HepG2 (cell line): Measurements from ENCODE around the gene TMCC1. TPM values are rescaled to one million over a fixed set of nuclear protein-coding genes. Genes with fewer than 3 reads are reported as not detected.

Experiments
- ATAC-seq: fragments of 200-7000 bp; cut with Tn5 transposase; 3 replicates; pipeline ENCODE4 v1.9.1; 2020; ENCODE audit warnings: mild to moderate bottlenecking, moderate library complexity
- BruUV-seq: library from RNA; stranded (reverse); fragments of 400-500 nt; replicated peaks from 2 replicates; lab custom pipeline; 2021; lab: Mats Ljungman, UMichigan
- CTCF ChIA-PET: fragments of 300-600 bp; formaldehyde crosslinking; extraction: SDS; loops from one replicate; lab custom pipeline; 2021; ENCODE audit warnings: low total read pairs, inconsistent platforms, low intra/inter-chr PET ratio; lab: Yijun Ruan, JAX
- POLR2A ChIA-PET: fragments of 350-600 bp; sonication (Branson Sonifier 250); formaldehyde crosslinking; loops from one replicate; lab custom pipeline; 2020; ENCODE audit warnings: antibody characterized with exemption, inconsistent platforms; lab: Yijun Ruan, JAX
- DNase-seq: peaks from one replicate; pipeline ENCODE4 v3.0.0-alpha.2; 2015; ENCODE audit warnings: low spot score
- FAIRE-seq: peaks from 3 replicates; lab custom pipeline; 2011; peaks lifted over from hg19 to GRCh38; lab: Jason Lieb, UNC
- H2AFZ ChIP-seq: one replicate; pipeline ENCODE4 v1.6.1; 2011; ENCODE audit warnings: low read length, inconsistent platforms
- H3K27ac ChIP-seq: fragments of 300-600 bp; 3 replicates; pipeline ENCODE4 v1.8.0; 2011; ENCODE audit warnings: mixed run types, mild to moderate bottlenecking, mixed read lengths, low read length, inconsistent platforms; ENCODE audit not compliant: insufficient read depth; ENCODE audit errors: extremely low read length
- H3K27me3 ChIP-seq, 2 experiments: fragments of 200-600 bp in 1 of 2; 2 replicates in 1 of 2; 3 replicates in 1 of 2; pipeline versions ENCODE4 v1.6.0 to v1.8.0; 2011; ENCODE audit warnings: low read length in 2 of 2, mild to moderate bottlenecking in 2 of 2, moderate library complexity in 2 of 2, inconsistent platforms in 1 of 2; ENCODE audit not compliant: insufficient read depth in 2 of 2, control insufficient read depth in 1 of 2
- H3K36me3 ChIP-seq, 2 experiments: fragments of 200-600 bp in 1 of 2; replicated peaks in 1 of 2; 2 replicates in 1 of 2; 3 replicates in 1 of 2; pipeline versions ENCODE4 v1.5.1 to v1.8.0; 2011; ENCODE audit warnings: low read length in 2 of 2, inconsistent platforms in 1 of 2; ENCODE audit not compliant: insufficient read depth in 2 of 2, control insufficient read depth in 1 of 2
- H3K4me1 ChIP-seq: 2 replicates; pipeline ENCODE4 v1.5.1; 2012; ENCODE audit warnings: low read length, inconsistent platforms; ENCODE audit not compliant: insufficient read depth
- H3K4me2 ChIP-seq: 2 replicates; pipeline ENCODE4 v1.6.0; 2011; ENCODE audit warnings: low read depth, low read length, inconsistent platforms
- H3K4me3 ChIP-seq, 3 experiments: fragments of 200-600 bp in 1 of 3; sonication (generic), shearing (Covaris generic) in 1 of 3; replicated peaks in 1 of 3; 2 replicates each; pipeline ENCODE4 v1.5.1; 2011 to 2016; ENCODE audit warnings: low read length in 3 of 3, inconsistent platforms in 2 of 3, low read depth in 2 of 3, mild to moderate bottlenecking in 2 of 3, control low read depth in 1 of 3, mixed read lengths in 1 of 3; ENCODE audit not compliant: insufficient read depth in 1 of 3
- H3K79me2 ChIP-seq: one replicate; pipeline ENCODE4 v1.6.1; 2011; ENCODE audit warnings: low read length, inconsistent platforms; ENCODE audit not compliant: insufficient read depth
- H3K9ac ChIP-seq: 2 replicates; pipeline ENCODE4 v1.6.0; 2011; ENCODE audit warnings: mild to moderate bottlenecking, low read depth, low read length, inconsistent platforms; ENCODE audit not compliant: insufficient read depth
- H3K9me3 ChIP-seq: 2 replicates; pipeline ENCODE4 v1.5.1; 2012; ENCODE audit warnings: mild to moderate bottlenecking, low read length
- H4K20me1 ChIP-seq: 2 replicates; pipeline ENCODE4 v1.6.0; 2011; ENCODE audit warnings: inconsistent platforms, mild to moderate bottlenecking, low read length, moderate library complexity; ENCODE audit not compliant: insufficient read depth
- ATF3 ChIP-seq: sonication (generic); formaldehyde crosslinking; IDR thresholded peaks from 2 replicates; pipeline ENCODE4 v1.4.0; 2020; ENCODE audit warnings: missing genetic modification reagents
- CREB1 ChIP-seq, 2 experiments: fragments of 450-650 bp in 1 of 2; IDR thresholded peaks; 2 replicates each; pipeline ENCODE4 v1.6.1; 2016 to 2017; ENCODE audit warnings: control low read depth in 1 of 2, mild to moderate bottlenecking in 1 of 2, missing compliant biosample characterization in 1 of 2, missing genetic modification characterization in 1 of 2
- FOXA1 ChIP-seq, 2 experiments: fragments of 450-650 bp in 1 of 2; sonication (generic) in 1 of 2; formaldehyde crosslinking in 1 of 2; IDR thresholded peaks; 2 replicates each; pipeline versions ENCODE4 v1.4.0 to v1.6.1; 2016 to 2020; ENCODE audit warnings: missing genetic modification reagents in 1 of 2
- HHEX ChIP-seq: IDR thresholded peaks from 2 replicates; pipeline ENCODE4 v1.6.1; 2016; ENCODE audit warnings: control low read depth
- HOXA3 ChIP-seq: sonication (generic); formaldehyde crosslinking; IDR thresholded peaks from 2 replicates; pipeline ENCODE4 v1.5.0; 2020; ENCODE audit warnings: missing genetic modification reagents
- HOXD1 ChIP-seq: sonication (generic); formaldehyde crosslinking; IDR thresholded peaks from 2 replicates; pipeline ENCODE4 v1.5.0; 2020; ENCODE audit warnings: missing genetic modification reagents
- LCORL ChIP-seq, 2 experiments: fragments of 450-650 bp in 1 of 2; sonication (generic) in 1 of 2; formaldehyde crosslinking in 1 of 2; IDR thresholded peaks; 2 replicates each; pipeline versions ENCODE4 v1.5.0 to v1.6.1; 2017 to 2020; ENCODE audit warnings: antibody characterized with exemption in 1 of 2, missing genetic modification reagents in 1 of 2
- NCOR1 ChIP-seq: fragments of 200-600 bp; sonication (generic); IDR thresholded peaks from 2 replicates; pipeline ENCODE4 v1.7.0; 2017; ENCODE audit warnings: antibody characterized with exemption, low read length, borderline replicate concordance
- PRPF4 ChIP-seq: fragments of 200-400 bp; formaldehyde crosslinking; IDR thresholded peaks from 2 replicates; pipeline ENCODE4 v1.6.1; 2016; ENCODE audit warnings: low read length, low read depth; ENCODE audit not compliant: poor library complexity, severe bottlenecking
- SNAPC5 ChIP-seq: sonication (generic); formaldehyde crosslinking; IDR thresholded peaks from 2 replicates; pipeline ENCODE4 v1.8.1; 2023; ENCODE audit warnings: mild to moderate bottlenecking, missing genetic modification reagents, borderline replicate concordance
- SNRNP70 ChIP-seq: fragments of 200-400 bp; formaldehyde crosslinking; IDR thresholded peaks from 2 replicates; pipeline ENCODE4 v1.6.1; 2017; ENCODE audit warnings: mild to moderate bottlenecking, low read depth, low read length, moderate library complexity
- SP140L ChIP-seq: sonication (generic); formaldehyde crosslinking; IDR thresholded peaks from 2 replicates; pipeline ENCODE4 v1.4.0; 2020; ENCODE audit warnings: missing genetic modification reagents, borderline replicate concordance
- ZBTB4 ChIP-seq: sonication (generic); formaldehyde crosslinking; IDR thresholded peaks from 2 replicates; pipeline ENCODE4 v1.4.0; 2020; ENCODE audit warnings: missing genetic modification reagents, mild to moderate bottlenecking, borderline replicate concordance
- ZNF20 ChIP-seq: sonication (generic); formaldehyde crosslinking; IDR thresholded peaks from 2 replicates; pipeline ENCODE4 v1.4.0; 2020; ENCODE audit warnings: mild to moderate bottlenecking, moderate library complexity, missing genetic modification reagents
- ZNF383 ChIP-seq: sonication (generic); formaldehyde crosslinking; IDR thresholded peaks from 2 replicates; pipeline ENCODE4 v1.4.0; 2020; ENCODE audit warnings: missing genetic modification reagents, mild to moderate bottlenecking, borderline replicate concordance
- ZNF430 ChIP-seq: sonication (generic); formaldehyde crosslinking; IDR thresholded peaks from 2 replicates; pipeline ENCODE4 v1.9.0; 2021; ENCODE audit warnings: mild to moderate bottlenecking, missing genetic modification reagents
- ZNF598 ChIP-seq: sonication (generic); formaldehyde crosslinking; IDR thresholded peaks from 2 replicates; pipeline ENCODE4 v1.5.1; 2020; ENCODE audit warnings: mild to moderate bottlenecking, missing genetic modification reagents, borderline replicate concordance
- WGBS: methylation state at CpG from one replicate; pipeline ENCODE4 v1.1.6; 2017; ENCODE audit warnings: low lambda C conversion rate; 5-methylcytosine and 5-hydroxymethylcytosine counted together
- in situ Hi-C: cut with HindIII; loops from 2 replicates; pipeline ENCODE4 v1.10.0; 2017; ENCODE audit warnings: low pct_unique_long_range_greater_than_20kb; ENCODE audit not compliant: extremely low pct_ligation_motif_present
- intact Hi-C: fragments of 100-400 bp; cut with micrococcal nuclease; formaldehyde crosslinking; loops from one replicate; pipeline ENCODE4 v1.10.0; 2022; ENCODE audit not compliant: unreplicated experiment
- polyA plus RNA-seq, 8 experiments: library from polyadenylated mRNA; depleted of rRNA in 3 of 8; stranded (reverse) in 7 of 8; unstranded in 1 of 8; fragments of >200 nt; fragmentation: Illumina TruSeq in 4 of 8; extraction: Trizol in 4 of 8; gene quantifications; 2 replicates each; pipeline versions ENCODE4 v1.2.1 to v1.2.3, GENCODE V29; 2011 to 2016; ENCODE audit warnings: low read depth in 4 of 8, missing spikeins in 1 of 8, mixed read lengths in 1 of 8; ENCODE audit not compliant: insufficient read depth in 1 of 8
- total RNA-seq, 5 experiments: library from RNA; depleted of rRNA; stranded (reverse); fragments of >200 nt; fragmentation: Illumina TruSeq; extraction: Trizol; gene quantifications; 2 replicates each; pipeline ENCODE4 v1.2.3, GENCODE V29; 2016; ENCODE audit warnings: low read depth in 1 of 5
- TF ChIP-seq, protein P1 (sequence below): sonication (generic); formaldehyde crosslinking; IDR thresholded peaks from 2 replicates; pipeline ENCODE4 v1.4.0; 2020; ENCODE audit warnings: missing genetic modification reagents
- TF ChIP-seq, protein P2 (sequence below): IDR thresholded peaks from 2 replicates; pipeline ENCODE4 v1.6.1; 2016; ENCODE audit warnings: low read depth, borderline replicate concordance

The TMCC1 gene
- total and polyA plus RNA-seq, 2 of the 13 experiments (the other 11 are each of a cell fraction or from before 2014, with no cell fraction given): 12.1 to 264 TPM

GRCh38 chr3:129673012-129673411, 220.5 kb downstream of the TMCC1 start (continued):
- TF ChIP-seq, protein P1, sequence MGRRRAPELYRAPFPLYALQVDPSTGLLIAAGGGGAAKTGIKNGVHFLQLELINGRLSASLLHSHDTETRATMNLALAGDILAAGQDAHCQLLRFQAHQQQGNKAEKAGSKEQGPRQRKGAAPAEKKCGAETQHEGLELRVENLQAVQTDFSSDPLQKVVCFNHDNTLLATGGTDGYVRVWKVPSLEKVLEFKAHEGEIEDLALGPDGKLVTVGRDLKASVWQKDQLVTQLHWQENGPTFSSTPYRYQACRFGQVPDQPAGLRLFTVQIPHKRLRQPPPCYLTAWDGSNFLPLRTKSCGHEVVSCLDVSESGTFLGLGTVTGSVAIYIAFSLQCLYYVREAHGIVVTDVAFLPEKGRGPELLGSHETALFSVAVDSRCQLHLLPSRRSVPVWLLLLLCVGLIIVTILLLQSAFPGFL: no peak

DNA sequence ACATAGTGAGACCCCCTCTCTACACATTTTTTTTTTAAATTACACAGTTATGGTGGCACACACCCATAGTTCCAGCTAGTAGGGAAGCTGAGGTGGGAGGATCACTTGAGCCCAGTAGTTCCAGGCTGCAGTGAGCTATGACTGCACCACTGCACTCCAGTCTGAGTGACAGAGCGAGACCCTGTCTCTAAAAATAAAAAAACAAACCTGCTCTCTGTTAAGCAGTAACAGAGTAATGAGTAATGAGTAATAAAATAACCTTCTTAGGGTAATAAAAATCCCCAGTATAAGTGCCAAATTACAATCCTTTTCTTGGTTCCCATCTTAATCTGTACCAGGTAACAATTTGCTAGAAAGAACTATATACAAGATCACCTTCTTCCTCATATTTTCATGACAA, 221.1 kb downstream of the TMCC1 start:
- Histone ChIP-seq H3K9me3 (no peaks in the 10 kb centered on the region), H3K27ac (no peak overlapping the region)
- TF ChIP-seq PRPF4 (no peak), HOXA3 (CRISPR knock-in tag) (no peak), ZNF430 (CRISPR knock-in tag) (no peak), ZNF20 (CRISPR knock-in tag) (no peak), SP140L (no peak), ZNF383 (CRISPR knock-in tag) (no peak), HOXD1 (CRISPR knock-in tag) (no peak), ZNF598 (no peak), LCORL (IDR thresholded peaks at IDR 0.05) (no peak), LCORL (CRISPR knock-in tag; IDR thresholded peaks at IDR 0.05) (no peak), SNRNP70 (no peak), SNAPC5 (no peak), CREB1 (IDR thresholded peaks at IDR 0.05) (no peak), CREB1 (CRISPR knock-in tag; IDR thresholded peaks at IDR 0.05) (no peak), ZBTB4 (CRISPR knock-in tag) (no peak), FOXA1 (IDR thresholded peaks at IDR 0.05) (no peak), FOXA1 (CRISPR knock-in tag; IDR thresholded peaks at IDR 0.05) (no peak), HHEX (CRISPR knock-in tag) (no peak), ATF3 (CRISPR knock-in tag) (no peak), NCOR1 (no peak)
- TF ChIP-seq, protein P2, sequence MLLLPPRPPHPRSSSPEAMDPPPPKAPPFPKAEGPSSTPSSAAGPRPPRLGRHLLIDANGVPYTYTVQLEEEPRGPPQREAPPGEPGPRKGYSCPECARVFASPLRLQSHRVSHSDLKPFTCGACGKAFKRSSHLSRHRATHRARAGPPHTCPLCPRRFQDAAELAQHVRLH: no peak
- TF ChIP-seq, all 625 proteins: peak for 0
- in situ Hi-C loops: no loop called here
- 96% methylated on average over 1 of the region's 1 CpG for WGBS
- H2AFZ ChIP-seq: no peak overlapping the region
- FAIRE-seq (no peak), DNase-seq (no peak), ATAC-seq (no peak)
- intact Hi-C loops: no loop called here
- POLR2A ChIA-PET: no interaction called here
- CTCF ChIA-PET: no interaction called here
- H3K36me3 ChIP-seq: peaks cover 9 to 36% of the 10 kb centered on the region in 2 experiments
- peaks cover 44% of the 10 kb centered on the region for H3K79me2 ChIP-seq
- no peak overlapping the region for H3K9ac ChIP-seq
- no peak overlapping the region for H3K4me3 ChIP-seq
- H3K4me2 ChIP-seq: no peak overlapping the region
- peaks cover 6% of the 10 kb centered on the region; the same call in 1 of the 2 replicates for H4K20me1 ChIP-seq
- no peaks in the 10 kb centered on the region for H3K27me3 ChIP-seq
- BruUV-seq: no TSS peak
- peaks cover 47% of the 10 kb centered on the region for H3K4me1 ChIP-seq
